RPMI7951 (cell line): Measurements from ENCODE around the gene GPC6. TPM values are rescaled to one million over a fixed set of nuclear protein-coding genes. Genes with fewer than 3 reads are reported as not detected.

Source experiments
- DNase-seq: peaks from one replicate; pipeline ENCODE4 v3.0.0-alpha.2; 2012; ENCODE audit warnings: low read depth
- total RNA-seq: library from RNA; depleted of rRNA; stranded (reverse); fragments of >200 nt; shearing (Covaris generic); gene quantifications from 2 replicates; pipeline ENCODE4 v1.2.3, GENCODE V29; 2014

The GPC6 gene
- total RNA-seq, 1 experiment from 2014 or later: under 0.01 TPM

- DNase-seq: no peak
Observed at GRCh38 chr13:93561576-93562225, 335.1 kb downstream of the GPC6 start.

DNA sequence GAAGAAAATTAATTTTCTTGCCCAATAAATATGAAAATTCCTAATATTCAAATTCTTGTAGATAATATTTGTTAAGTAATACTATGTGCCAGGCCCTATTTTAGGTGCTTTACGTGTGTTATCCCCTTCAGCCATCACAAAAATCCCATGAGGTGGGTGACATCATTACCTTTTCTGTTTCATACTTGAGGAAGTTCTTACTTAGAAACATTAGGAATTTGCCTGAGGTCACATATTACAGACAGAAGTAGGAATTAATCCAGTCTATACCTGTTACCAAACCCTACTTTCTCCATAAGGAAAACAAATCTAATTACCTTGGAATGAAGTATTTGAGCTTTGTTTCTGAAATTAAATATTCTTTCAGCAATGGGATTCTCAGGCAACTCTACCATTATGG lies 336.1 kb downstream of the GPC6 start:
- no peak for DNase-seq

GRCh38 chr13:93577105-93577504 lies 350.5 kb downstream of the GPC6 start:
- no peak for DNase-seq

GRCh38 chr13:93589788-93590187 lies 363.2 kb downstream of the GPC6 start:
- DNase-seq: no peak

- peak; percentile 31 for DNase-seq
Observed at GRCh38 chr13:93603043-93603442, 376.4 kb downstream of the GPC6 start.

DNA sequence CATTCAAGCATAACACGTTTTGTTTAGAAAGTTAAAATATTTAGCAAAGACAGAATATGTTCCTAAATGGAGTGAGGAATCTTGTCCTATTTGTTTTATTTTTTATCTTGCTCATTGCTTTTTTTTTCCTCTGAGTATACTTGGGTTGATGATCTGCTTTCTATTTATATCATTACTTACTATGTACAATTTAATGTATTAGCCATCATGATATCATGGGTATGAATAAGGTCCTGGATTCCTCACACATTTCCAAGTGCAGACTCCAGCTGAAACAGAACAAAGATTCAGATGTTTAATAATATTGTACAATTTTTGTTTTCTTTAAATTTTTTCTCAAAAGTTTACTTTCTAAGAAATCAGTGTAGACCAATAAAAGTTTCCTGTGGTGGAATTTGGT lies 388.2 kb downstream of the GPC6 start:
- no peak for DNase-seq

GRCh38 chr13:93620181-93620765 lies 393.7 kb downstream of the GPC6 start:
- DNase-seq: no peak

GRCh38 chr13:93621051-93621450 lies 394.4 kb downstream of the GPC6 start:
- no peak for DNase-seq

DNA sequence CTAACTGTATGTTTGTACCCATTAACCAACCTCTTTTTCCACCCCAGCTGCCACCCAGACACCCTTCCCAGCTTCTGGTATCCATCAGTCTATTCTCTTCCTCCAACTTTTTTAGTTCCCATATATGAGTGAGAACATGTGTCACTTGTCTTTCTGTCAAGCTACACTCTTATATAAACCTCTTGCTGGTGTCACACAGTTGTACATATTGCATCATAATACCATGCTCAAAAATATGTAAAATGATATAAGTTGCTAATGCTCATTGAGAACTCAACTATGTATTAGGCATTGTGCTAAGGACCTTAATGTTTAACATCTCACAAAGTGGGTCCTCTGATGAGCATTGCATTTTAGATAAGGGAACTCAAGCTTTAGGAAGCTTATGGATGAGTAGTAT lies 395.4 kb downstream of the GPC6 start:
- DNase-seq: no peak

- no peak for DNase-seq
Observed at GRCh38 chr13:93624311-93624777, 397.7 kb downstream of the GPC6 start.

GRCh38 chr13:93625536-93625935 lies 398.9 kb downstream of the GPC6 start:
- DNase-seq: no peak

DNA sequence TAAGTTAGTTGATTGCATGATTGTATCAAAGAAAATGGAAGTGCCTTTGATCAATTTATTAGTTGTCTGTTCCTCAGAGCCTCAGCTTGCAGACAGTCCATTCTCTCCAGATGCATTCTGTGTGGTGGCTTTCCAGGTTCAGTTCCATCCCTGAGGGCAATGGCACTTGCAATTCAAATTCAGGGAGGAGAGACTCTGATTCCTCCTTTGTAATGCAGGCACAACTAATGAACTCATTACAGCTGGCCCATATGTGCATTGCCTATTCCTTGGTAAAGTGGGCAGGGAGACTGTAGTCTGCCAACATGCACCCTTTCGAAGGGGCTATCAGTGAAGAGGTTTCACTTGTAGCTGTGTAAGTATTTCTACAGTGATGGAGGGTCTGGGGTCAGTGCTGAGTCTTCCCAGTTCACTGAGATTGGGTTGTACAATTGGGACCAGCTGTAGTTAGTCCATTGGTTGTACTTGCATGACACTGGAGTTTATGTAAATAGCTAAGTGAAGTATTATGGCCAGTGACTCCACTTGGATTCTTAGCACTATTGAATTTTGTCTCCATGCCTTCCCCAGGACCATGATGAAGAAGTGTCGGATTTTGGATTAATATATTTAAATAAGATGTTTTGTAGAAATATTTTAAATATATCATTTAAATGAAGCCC lies 401.7 kb downstream of the GPC6 start:
- DNase-seq: no peak

DNA sequence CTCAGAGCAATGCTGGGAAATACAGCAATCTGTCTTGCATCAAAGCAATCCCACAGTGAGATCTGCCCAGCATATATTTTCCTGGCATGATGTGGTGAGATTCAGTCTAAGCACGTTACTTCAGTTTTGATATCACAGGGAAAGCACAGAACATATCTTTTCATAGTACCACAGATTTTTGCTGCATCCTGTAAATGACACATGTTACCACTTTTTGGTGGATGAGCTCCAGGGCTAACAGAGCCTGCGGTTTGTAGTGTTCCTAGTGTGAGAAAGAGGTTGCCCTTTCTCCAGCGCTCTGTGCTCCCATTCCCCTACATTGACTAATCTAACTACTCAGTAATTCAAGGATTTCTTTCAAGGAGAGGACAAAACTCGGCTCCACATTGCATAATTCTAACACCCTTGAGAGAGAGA lies 409.0 kb downstream of the GPC6 start:
- peak; percentile 1 for DNase-seq

DNA sequence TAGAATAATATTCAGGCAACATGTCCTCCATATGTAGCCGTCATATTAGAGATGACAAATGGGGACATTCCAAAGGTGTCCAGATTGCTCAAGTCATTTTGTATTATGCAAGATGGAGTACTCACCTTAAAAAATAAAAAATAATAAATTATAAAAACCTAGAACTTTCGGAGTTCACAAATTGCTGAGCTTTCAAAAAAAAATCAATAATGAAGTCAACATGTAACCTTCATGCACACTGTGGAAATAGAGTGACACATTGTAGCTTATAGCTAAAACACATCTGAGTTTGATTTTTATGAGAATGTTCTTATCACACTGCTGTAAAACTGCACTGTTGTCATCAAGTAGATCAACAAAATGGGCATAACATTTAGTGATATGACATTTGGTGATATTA lies 411.2 kb downstream of the GPC6 start:
- no peak for DNase-seq

DNA sequence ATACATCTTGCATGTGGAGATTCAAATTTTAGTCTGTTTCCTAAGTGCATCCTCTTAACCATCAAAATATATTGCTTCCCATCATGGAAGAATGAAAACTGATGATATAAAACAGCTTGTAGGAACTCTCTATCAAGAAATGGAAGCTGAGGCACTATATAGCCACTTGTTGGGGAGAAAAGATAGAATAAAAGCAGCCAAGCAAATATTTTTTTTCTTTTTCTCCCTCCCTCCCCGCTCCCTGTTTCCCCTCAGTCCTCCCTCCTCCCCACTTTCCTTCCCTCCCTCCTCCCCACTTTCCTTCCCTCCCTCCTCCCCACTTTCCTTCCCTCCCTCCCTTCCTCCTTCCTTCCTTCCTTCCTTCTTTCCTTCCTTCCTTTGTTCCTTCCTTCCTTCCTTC lies 413.8 kb downstream of the GPC6 start:
- DNase-seq: no peak

DNA sequence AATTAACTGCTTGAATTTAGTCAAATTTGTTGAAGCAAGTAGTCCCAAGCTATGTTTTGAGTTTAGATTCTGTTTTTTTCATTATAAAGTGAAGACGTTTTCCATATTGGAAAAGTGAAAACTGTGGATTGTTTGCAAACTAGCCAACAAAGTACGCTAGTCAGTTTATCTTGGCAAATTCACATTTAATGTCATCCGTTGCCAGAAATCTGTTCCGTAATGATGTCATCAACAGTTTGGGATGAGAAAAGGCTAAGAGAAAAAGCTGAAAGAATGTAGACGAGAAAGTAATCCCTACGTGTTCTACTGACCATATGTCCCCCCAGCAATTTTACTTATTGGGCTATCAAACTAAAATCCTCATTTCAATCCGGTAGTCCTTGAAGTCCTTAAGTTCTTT lies 419.6 kb downstream of the GPC6 start:
- no peak for DNase-seq

- no peak for DNase-seq
Observed at GRCh38 chr13:93649496-93649895, 422.9 kb downstream of the GPC6 start.

DNA sequence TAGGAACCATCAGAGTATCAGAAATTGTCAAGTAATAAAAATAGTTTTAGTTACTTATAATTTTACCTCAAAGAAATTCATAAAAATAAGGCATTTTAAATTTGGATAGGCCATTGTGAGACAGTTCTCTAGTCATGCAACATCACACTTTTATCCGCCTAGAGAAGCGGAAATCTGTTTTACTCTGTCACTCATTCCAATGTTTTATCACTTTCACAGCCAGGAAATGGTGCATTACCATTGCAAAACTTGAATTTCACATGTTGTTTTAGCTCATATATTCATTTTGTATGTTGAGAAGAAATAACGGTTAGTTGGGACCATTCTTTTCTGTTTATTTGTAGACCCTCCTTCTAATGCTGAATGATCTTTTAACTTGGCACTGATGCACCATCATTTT lies 427.2 kb downstream of the GPC6 start:
- DNase-seq: no peak

DNA sequence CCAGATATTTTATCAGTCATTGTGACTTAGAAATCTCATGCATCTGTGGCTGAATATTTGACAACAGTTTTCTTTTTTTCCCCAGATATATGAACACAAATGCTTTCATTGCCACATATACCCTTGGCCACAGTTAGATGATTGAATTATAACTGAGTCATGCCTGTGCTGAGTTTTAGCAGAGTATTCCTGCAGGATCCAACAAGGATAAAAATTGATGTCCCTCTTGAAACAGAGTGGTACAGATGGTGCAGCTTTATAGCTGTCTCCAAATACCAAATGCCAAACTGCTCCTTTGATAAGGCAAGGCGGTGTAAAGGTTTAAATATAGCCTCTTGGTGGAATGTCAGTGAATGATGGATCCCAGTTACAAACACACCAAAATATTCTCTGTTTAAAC lies 428.5 kb downstream of the GPC6 start:
- DNase-seq: no peak

- no peak for DNase-seq
Observed at GRCh38 chr13:93660391-93661063, 433.9 kb downstream of the GPC6 start.

GRCh38 chr13:93670866-93671265 lies 444.3 kb downstream of the GPC6 start:
- DNase-seq: no peak

- no peak for DNase-seq
Observed at GRCh38 chr13:93672996-93673395, 446.4 kb downstream of the GPC6 start.

DNA sequence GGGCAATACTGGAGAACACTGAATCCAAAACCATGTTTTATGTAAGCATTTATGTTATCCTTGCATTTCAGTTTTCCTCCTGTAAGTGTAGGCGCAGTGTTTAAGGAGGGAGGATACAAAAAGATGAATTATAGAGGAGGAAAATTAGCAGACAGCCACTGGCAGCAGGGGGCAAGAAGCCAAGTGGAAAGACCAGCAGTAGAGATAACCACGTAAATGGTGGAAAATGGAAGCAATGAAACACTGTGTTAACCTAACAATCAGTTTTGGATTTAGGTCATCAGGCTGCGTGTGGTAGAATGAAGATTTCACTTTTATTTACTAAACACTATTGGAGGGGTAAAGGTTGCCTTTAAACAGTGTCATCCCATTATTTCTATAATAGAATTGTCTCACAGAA lies 447.3 kb downstream of the GPC6 start:
- no peak for DNase-seq
